Mesodermal cell (in vitro differentiated cells): ENCODE data around the gene TP73.

Experiments used
- H3K27ac ChIP-seq: 2 replicates; pipeline ENCODE4 v1.7.0; 2013; ENCODE audit warnings: mild to moderate bottlenecking, low read depth, low read length, moderate library complexity; ENCODE audit not compliant: severe bottlenecking
- H3K36me3 ChIP-seq: 2 replicates; pipeline ENCODE4 v1.7.1; 2013; ENCODE audit warnings: mild to moderate bottlenecking, low read length, moderate library complexity; ENCODE audit not compliant: control insufficient read depth, insufficient read depth
- H3K4me1 ChIP-seq: one replicate; pipeline ENCODE4 v1.7.1; 2013; ENCODE audit warnings: mild to moderate bottlenecking, low read length; ENCODE audit not compliant: insufficient read depth, control insufficient read depth, poor library complexity, severe bottlenecking
- H3K4me3 ChIP-seq: 2 replicates; pipeline ENCODE4 v1.7.0; 2013; ENCODE audit warnings: low read length, control low read depth, mild to moderate bottlenecking; ENCODE audit not compliant: insufficient read depth, poor library complexity, severe bottlenecking; ENCODE audit errors: extremely low read depth
- H3K9me3 ChIP-seq: 2 replicates; pipeline ENCODE4 v1.7.1; 2013; ENCODE audit warnings: mild to moderate bottlenecking, low read length, moderate library complexity; ENCODE audit not compliant: control insufficient read depth
- WGBS, 2 experiments: methylation state at CpG; one replicate each; pipeline ENCODE4 v1.1.5; 2013; ENCODE audit warnings: missing lambda C conversion rate in 2 of 2; ENCODE audit not compliant: insufficient coverage in 2 of 2; 5-methylcytosine and 5-hydroxymethylcytosine counted together

TP73 gene

DNA sequence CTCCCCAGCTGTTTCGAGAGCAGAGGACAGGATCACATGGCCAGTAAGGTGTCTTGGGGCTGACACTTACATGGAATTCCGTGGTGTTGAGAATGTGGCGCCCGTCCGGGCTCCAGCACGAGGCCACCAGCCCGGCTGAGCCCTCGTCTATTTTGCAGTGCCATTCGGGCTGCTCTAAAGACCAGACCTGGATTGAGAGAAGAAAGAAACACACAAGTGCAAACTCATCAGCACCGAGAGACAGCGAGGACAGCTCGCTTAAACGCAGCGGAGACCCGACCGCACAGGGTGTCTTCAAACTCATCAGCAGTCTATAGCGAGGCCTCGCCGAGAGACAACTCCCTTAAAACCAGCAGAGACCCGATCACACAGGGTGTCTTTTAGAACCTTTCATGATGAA is 5.7 kb upstream of the TP73 start:
- no peak overlapping the region for H3K27ac ChIP-seq
- H3K9me3 ChIP-seq = no peaks in the 10 kb centered on the region
- no peak overlapping the region for H3K4me3 ChIP-seq
- no peaks in the 10 kb centered on the region for H3K4me1 ChIP-seq
- WGBS, 2 experiments = 89 to 92% methylated on average over 19 to 20 of the region's 20 CpGs
- H3K36me3 ChIP-seq = peaks cover 30% of the 10 kb centered on the region

GRCh38 chr1:3649342-3650247 is 2.7 kb upstream of the TP73 start, which contains the start of gene WRAP73:
Gene WRAP73, minus strand, starts transcription at chr1:3650103. Its CDS starts 104 bp downstream, at chr1:3649999.
- Histone ChIP-seq H3K36me3 (peaks cover 25% of the 10 kb centered on the region), H3K4me1 (no peaks in the 10 kb centered on the region), H3K4me3 (peak within 1 kb of the TSS; percentile 80), H3K27ac (no peak within 1 kb of the TSS), H3K9me3 (no peaks in the 10 kb centered on the region)
- WGBS, 2 experiments = 4 to 5% methylated on average over 50 to 54 of the region's 60 CpGs

DNA sequence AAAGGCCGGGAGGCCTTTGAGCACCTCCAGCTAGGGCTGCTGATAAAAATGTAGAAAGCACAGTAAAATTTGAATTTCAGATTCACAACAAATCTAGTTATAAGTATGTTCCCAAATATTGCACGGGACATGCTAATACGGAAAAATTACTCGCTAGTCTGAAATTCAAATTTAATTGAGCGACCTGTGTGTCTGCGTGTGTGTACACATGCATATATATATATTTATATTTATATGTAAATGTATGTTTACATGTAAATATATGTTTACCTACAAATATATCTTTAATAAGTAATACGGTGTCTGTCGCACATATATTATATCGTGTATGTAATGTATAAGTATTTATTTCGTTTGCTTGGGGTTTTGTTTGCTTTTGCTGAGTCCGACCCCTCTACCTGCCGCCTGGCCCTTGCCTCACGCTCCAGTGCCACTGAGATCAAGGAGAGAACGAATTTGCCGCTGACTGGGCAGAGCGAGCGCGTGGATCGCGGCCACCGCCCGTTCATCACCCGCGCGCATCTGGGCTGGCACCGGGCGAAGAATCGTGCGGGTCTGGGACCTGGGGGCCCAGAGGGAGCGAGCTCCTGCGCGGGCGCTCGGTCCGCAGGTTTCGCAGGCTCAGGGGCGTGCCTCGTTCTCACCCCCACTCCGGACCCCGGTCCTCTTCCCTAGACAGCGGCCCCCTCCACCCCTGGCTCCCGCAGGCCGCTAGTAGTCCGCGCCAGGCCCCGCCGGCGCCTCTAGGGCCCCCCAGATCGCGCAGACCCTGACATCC is 1.9 kb upstream of the TP73 start:
- H3K4me1 ChIP-seq = no peaks in the 10 kb centered on the region
- 7 to 8% methylated on average over 20 to 37 of the region's 50 CpGs for WGBS, 2 experiments
- peaks cover 20% of the 10 kb centered on the region for H3K36me3 ChIP-seq
- no peaks in the 10 kb centered on the region for H3K9me3 ChIP-seq
- H3K4me3 ChIP-seq = peak overlapping the region; percentile 80
- no peak overlapping the region for H3K27ac ChIP-seq

DNA sequence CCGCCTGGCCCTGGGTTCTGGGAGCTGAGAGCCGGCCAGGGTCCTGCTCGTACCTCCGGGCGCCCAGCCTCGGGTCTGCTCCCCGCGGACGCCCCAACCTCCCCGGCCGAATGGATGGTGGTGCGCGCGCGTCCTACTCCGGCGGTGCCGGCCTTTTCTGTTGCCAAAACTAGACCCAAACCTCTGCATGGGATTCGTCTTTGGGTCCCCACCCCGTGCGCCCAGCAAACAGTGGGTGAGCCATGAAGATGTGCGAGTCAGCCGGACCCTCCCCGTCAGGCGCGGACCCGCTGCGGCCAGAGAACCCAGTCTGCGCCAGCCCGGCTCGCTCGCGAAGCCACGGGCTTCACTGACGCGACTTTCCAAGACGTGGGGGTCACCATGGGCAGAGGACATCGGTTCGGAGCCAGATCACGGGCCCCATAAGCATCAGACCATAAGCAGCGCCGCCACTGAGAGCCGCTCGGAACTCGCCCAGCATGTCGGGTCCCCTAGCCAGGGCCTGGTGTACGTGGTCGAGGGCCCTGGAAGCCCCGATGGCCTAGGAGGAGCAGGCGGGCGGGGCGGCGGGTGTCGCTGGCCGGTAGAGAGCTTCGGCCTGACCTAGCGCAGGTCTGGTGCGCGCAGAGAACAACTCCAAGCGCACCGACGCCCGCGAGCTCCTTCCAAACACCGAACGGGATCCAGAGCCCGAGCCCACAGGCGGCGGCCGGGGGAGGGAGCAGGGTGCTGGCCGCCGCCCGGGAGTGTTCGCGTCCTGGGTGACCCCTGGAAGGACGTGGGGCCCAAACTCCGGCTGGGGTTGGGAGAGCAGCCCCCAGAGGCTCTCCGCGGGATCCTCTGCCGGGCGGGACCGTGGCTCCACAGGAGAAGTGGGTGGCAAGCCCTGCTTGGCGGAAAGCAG is 1.0 kb upstream of the TP73 start:
- H3K27ac ChIP-seq = no peak overlapping the region
- WGBS, 2 experiments = 2 to 4% methylated on average over 67 to 78 of the region's 83 CpGs
- H3K4me3 ChIP-seq = no peak overlapping the region
- no peaks in the 10 kb centered on the region for H3K9me3 ChIP-seq
- H3K4me1 ChIP-seq = no peaks in the 10 kb centered on the region
- peaks cover 12% of the 10 kb centered on the region for H3K36me3 ChIP-seq

DNA sequence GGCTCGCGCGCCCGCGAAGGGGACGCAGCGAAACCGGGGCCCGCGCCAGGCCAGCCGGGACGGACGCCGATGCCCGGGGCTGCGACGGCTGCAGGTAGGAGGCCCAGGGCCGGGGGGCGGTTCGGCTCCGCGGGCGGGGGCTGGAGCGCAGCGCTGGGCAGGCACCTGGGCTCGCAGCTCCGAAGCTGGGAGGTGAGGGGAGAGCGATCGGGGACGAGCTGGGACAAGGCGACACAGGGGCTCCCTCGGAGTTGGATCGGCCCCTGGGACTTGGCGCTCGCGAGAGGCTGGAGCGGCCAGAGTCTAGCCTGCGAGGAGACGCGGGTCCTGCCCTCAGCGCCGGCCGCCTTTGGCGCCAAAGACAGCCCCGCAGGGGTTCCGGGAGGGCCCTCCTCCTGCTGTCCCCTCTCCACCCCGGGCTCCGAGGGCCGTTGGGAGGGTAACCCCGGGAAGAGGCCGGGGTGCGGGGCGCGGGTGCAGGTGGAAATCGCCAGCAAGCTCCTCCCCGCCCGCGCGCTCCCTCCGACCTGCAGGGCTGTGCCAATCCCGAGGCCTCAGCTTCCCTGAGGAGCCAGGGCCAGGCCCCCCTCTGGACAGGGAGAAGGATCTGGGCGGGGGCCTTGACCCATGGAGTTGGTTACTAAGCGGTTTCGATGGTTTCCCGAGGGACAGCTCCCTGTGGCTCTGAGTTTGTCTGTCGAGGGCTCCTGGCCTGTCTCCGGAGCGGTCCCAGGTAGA is 401 bp downstream of the TP73 start:
- no peaks in the 10 kb centered on the region for H3K9me3 ChIP-seq
- H3K27ac ChIP-seq = no peak overlapping the region
- WGBS, 2 experiments = 1 to 2% methylated on average over 45 to 47 of the region's 68 CpGs
- no peaks in the 10 kb centered on the region for H3K36me3 ChIP-seq
- H3K4me1 ChIP-seq = no peaks in the 10 kb centered on the region
- H3K4me3 ChIP-seq = peak overlapping the region; percentile 12

DNA sequence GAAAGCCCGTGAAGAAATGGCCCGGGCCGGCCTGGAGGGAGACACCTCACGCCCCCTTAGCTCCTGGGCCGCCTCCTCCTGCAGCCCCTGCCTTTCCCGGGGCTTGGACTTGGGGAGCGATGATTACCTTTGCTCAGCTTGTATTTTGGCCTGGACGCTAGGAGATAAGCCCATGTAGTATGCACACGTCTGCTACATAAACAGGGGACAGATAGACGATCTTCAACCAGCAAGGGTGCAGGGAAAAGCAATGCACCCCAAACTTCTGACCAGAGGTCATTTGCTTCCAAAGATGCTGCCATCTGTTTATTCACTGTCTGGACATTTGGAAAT is 936 bp downstream of the TP73 start:
- H3K36me3 ChIP-seq = no peaks in the 10 kb centered on the region
- 25 to 30% methylated on average over 10 of the region's 10 CpGs for WGBS, 2 experiments
- no peaks in the 10 kb centered on the region for H3K9me3 ChIP-seq
- no peaks in the 10 kb centered on the region for H3K4me1 ChIP-seq
- no peak overlapping the region for H3K27ac ChIP-seq
- H3K4me3 ChIP-seq = no peak overlapping the region

- H3K4me3 ChIP-seq = no peak overlapping the region
- no peaks in the 10 kb centered on the region for H3K9me3 ChIP-seq
- H3K27ac ChIP-seq = no peak overlapping the region
- 86 to 88% methylated on average over 20 to 21 of the region's 22 CpGs for WGBS, 2 experiments
- H3K4me1 ChIP-seq = no peaks in the 10 kb centered on the region
- H3K36me3 ChIP-seq = no peaks in the 10 kb centered on the region
These were observed 2.4 kb downstream of the TP73 start for GRCh38 chr1:3654549-3655281.

DNA sequence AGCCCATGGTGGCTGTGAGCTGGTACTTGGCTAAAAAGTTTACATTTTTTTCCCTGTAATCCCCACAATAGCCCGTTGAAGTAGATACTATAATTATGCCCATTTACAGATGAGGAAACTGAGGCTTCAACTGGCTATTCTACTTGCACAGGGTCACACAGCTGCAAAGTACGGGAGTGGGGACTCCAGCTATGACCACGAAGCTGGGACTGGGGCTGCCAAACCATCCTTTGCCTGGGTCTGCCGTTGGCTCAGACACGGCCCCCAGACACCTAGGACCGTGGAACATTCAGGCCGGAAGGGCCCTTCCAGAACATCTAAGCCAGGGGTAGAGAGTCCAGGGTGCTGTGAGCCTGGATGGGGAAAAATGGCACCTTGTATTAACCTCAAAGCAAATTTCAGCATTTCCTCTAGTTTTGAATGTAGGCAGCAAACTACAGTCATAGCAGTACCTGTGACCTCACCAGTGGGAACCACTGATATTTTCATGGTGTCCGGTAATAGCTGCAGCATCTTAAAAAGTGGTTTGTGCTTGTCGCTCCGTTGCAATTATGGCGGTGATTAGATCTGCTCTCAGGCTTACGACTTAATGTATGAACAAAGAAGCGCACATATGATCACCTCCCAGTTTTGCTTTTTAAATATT is 4.3 kb downstream of the TP73 start:
- Histone ChIP-seq H3K4me1 (no peaks in the 10 kb centered on the region), H3K9me3 (no peaks in the 10 kb centered on the region), H3K36me3 (no peaks in the 10 kb centered on the region), H3K27ac (no peak overlapping the region), H3K4me3 (no peak overlapping the region)
- WGBS, 2 experiments = 92 to 94% methylated on average over 11 to 13 of the region's 13 CpGs

- no peak overlapping the region for H3K27ac ChIP-seq
- WGBS, 2 experiments = 80 to 82% methylated on average over 6 of the region's 6 CpGs
- no peaks in the 10 kb centered on the region for H3K36me3 ChIP-seq
- H3K4me1 ChIP-seq = no peaks in the 10 kb centered on the region
- H3K9me3 ChIP-seq = no peaks in the 10 kb centered on the region
- H3K4me3 ChIP-seq = no peak overlapping the region
These were observed 4.8 kb downstream of the TP73 start for GRCh38 chr1:3657096-3657475.
